MCF 10A (cell line): ENCODE data around the gene RNF175. TPM values are rescaled to one million over a fixed set of nuclear protein-coding genes. Genes with fewer than 3 reads are reported as not detected.

ENCODE experiments used
- BruUV-seq: library from RNA; stranded (reverse); fragments of 400-500 nt; replicated peaks from 2 replicates; lab custom pipeline; 2021; lab: Mats Ljungman, UMichigan
- CTCF ChIA-PET: fragments of 300-600 bp; sonication (Branson Sonifier 250); formaldehyde crosslinking; extraction: SDS; loops from one replicate; lab custom pipeline; 2021; ENCODE audit warnings: antibody characterized with exemption, inconsistent platforms; lab: Yijun Ruan, JAX
- POLR2A ChIA-PET: fragments of 300-600, 350-650 bp; sonication (Branson Sonifier 250); formaldehyde crosslinking; extraction: SDS; loops from one replicate; lab custom pipeline; 2020; ENCODE audit warnings: antibody characterized with exemption, inconsistent platforms; lab: Yijun Ruan, JAX
- DNase-seq: peaks from one replicate; pipeline ENCODE4 v3.0.0-alpha.2; 2018; ENCODE audit not compliant: unreplicated experiment
- H3K27ac Mint-ChIP-seq: one replicate; pipeline ENCODE4 v1.8.0; 2022; ENCODE audit warnings: mild to moderate bottlenecking, low read depth, mixed read lengths; ENCODE audit not compliant: unreplicated experiment
- H3K27me3 Mint-ChIP-seq: one replicate; pipeline ENCODE4 v1.8.0; 2022; ENCODE audit warnings: mixed read lengths; ENCODE audit not compliant: insufficient read depth, unreplicated experiment
- H3K36me3 Mint-ChIP-seq: one replicate; pipeline ENCODE4 v1.8.0; 2022; ENCODE audit warnings: mild to moderate bottlenecking, moderate library complexity, mixed read lengths; ENCODE audit not compliant: insufficient read depth, unreplicated experiment
- H3K4me1 Mint-ChIP-seq: one replicate; pipeline ENCODE4 v1.8.0; 2022; ENCODE audit warnings: mixed read lengths; ENCODE audit not compliant: insufficient read depth, unreplicated experiment
- H3K4me3 Mint-ChIP-seq: one replicate; pipeline ENCODE4 v1.8.0; 2022; ENCODE audit warnings: mild to moderate bottlenecking, moderate library complexity, mixed read lengths; ENCODE audit not compliant: unreplicated experiment
- H3K9me3 Mint-ChIP-seq: one replicate; pipeline ENCODE4 v1.8.0; 2022; ENCODE audit warnings: mixed read lengths; ENCODE audit not compliant: unreplicated experiment
- intact Hi-C: fragments of 100-400 bp; cut with micrococcal nuclease; formaldehyde crosslinking; loops from 2 replicates; pipeline ENCODE4 v1.14.1; 2022
- total RNA-seq: library from RNA; stranded (reverse); gene quantifications from 2 replicates; pipeline ENCODE4 v1.2.3, GENCODE V29; 2022
- TF ChIP-seq, protein P1 (sequence below): fragments of 200-600 bp; IDR thresholded peaks from one replicate; pipeline ENCODE4 v1.8.0; 2022; ENCODE audit warnings: antibody characterized with exemption, mild to moderate bottlenecking; ENCODE audit not compliant: unreplicated experiment

Gene RNF175
- total RNA-seq, 1 experiment from 2014 or later: 0.42 TPM

DNA sequence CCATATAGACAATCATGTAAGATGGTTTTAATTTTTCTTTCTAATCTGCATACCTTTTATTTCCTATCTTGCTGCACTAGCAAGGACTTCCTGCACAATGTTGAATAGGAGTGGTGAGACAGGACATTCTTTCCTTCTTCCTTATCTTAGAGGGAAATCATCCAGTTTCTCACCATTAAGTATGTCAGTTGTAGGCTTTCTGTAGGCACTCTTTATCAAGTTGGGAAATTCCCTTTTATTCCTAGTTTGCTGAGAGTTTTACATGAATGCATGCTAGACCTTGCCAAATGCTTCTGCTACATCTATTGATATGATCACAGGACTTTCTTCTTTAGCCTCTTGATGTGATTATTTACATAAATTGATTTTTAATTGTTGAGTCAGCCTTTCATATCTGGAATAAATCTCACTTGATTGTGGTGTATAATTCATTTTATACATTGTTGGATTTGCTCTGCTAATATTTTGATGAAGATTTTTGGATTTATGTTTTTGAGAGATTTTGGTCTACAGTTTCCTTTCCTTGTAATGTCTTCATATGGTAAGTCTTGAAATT is 23.8 kb downstream of the RNF175 start:
- Mint-ChIP-seq H3K27ac (no peak overlapping the region), H3K36me3 (no peaks in the 10 kb centered on the region), H3K27me3 (no peaks in the 10 kb centered on the region), H3K4me3 (no peak overlapping the region), H3K9me3 (peaks cover 24% of the 10 kb centered on the region), H3K4me1 (peaks cover 20% of the 10 kb centered on the region)
- POLR2A ChIA-PET: no interaction called here
- CTCF ChIA-PET: interaction anchor here (0.6 kb wide), 1 partner anchor 13 kb away, joined by 3 read pairs; no protein-coding TSS in a partner anchor
- TF ChIP-seq, protein P1, sequence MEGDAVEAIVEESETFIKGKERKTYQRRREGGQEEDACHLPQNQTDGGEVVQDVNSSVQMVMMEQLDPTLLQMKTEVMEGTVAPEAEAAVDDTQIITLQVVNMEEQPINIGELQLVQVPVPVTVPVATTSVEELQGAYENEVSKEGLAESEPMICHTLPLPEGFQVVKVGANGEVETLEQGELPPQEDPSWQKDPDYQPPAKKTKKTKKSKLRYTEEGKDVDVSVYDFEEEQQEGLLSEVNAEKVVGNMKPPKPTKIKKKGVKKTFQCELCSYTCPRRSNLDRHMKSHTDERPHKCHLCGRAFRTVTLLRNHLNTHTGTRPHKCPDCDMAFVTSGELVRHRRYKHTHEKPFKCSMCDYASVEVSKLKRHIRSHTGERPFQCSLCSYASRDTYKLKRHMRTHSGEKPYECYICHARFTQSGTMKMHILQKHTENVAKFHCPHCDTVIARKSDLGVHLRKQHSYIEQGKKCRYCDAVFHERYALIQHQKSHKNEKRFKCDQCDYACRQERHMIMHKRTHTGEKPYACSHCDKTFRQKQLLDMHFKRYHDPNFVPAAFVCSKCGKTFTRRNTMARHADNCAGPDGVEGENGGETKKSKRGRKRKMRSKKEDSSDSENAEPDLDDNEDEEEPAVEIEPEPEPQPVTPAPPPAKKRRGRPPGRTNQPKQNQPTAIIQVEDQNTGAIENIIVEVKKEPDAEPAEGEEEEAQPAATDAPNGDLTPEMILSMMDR: no peak
- intact Hi-C loops: no loop called here
- BruUV-seq: no TSS peak
- DNase-seq: no peak

DNA sequence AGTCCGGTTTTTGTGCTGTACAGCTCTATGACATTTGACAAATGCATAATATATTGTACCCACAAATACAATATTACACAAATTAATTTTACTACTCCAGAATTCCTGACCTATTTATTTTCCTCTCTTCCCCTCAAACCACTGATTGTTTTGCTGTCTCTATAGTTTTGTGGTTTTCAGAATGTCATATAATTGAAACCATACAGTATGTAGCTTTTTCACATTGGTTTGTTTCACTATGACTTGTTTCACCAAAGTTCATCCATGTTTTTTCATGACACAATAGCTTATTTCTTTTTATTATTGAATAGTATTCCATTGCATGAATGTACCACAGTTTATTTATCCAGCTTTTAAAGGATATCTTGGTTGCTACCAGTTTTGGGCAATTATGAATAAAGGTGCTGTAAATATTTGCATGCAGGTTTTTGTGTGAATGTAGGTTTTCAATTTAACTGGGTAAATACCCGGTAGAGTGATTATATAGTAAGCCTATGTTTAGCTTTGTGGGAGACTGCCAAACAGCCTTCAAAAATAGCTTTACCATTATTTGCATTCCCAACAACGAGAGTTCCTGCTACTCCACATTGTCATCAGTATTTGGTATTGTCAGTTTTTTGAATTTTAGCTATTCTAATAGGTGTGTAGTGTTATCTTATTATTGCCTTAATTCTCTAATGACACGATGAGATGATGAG is 25.9 kb downstream of the RNF175 start:
- H3K9me3 Mint-ChIP-seq: peaks cover 6% of the 10 kb centered on the region
- H3K27ac Mint-ChIP-seq: peak overlapping the region; percentile 9
- ChIA-PET POLR2A (interaction anchor here (0.7 to 1.1 kb wide), 3 partner anchors 9 to 1309 kb away, joined by 3 to 4 read pairs (median 3); no protein-coding TSS in a partner anchor), CTCF (interaction anchor here (0.6 to 2.6 kb wide), 3 partner anchors 16 to 1949 kb away, joined by 3 to 15 read pairs (median 4); no protein-coding TSS in a partner anchor)
- H3K4me3 Mint-ChIP-seq: no peak overlapping the region
- no peak for DNase-seq
- TF ChIP-seq, protein P1: no peak
- BruUV-seq: no TSS peak
- H3K4me1 Mint-ChIP-seq: peaks cover 20% of the 10 kb centered on the region
- H3K27me3 Mint-ChIP-seq: no peaks in the 10 kb centered on the region
- H3K36me3 Mint-ChIP-seq: no peaks in the 10 kb centered on the region
- intact Hi-C loops: no loop called here

DNA sequence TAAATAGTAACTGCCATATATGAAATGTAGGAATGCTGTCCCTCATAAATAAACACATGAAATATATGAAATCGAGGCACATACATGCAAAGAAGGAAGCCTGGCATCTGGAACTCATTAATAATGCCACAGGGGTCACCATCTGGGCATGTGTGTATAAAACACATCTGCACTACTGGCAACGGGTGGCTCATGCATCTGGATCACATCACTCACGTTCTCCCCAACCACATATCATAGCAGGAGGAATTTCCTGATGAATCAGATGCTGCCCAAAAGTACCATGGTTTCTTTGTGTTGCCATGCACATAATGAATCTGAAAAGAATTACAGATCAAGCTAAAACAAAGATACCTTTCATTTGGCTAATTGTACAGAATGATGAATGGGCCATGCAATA is 28.6 kb downstream of the RNF175 start:
- intact Hi-C loops: no loop called here
- no peak overlapping the region for H3K27ac Mint-ChIP-seq
- POLR2A ChIA-PET: no interaction called here
- peaks cover 17% of the 10 kb centered on the region for H3K4me1 Mint-ChIP-seq
- TF ChIP-seq, protein P1: no peak
- H3K36me3 Mint-ChIP-seq: no peaks in the 10 kb centered on the region
- H3K9me3 Mint-ChIP-seq: no peaks in the 10 kb centered on the region
- no TSS peak for BruUV-seq
- DNase-seq: no peak
- CTCF ChIA-PET: interaction anchor here (0.6 kb wide), 1 partner anchor 19 kb away, joined by 3 read pairs; no protein-coding TSS in a partner anchor
- no peaks in the 10 kb centered on the region for H3K27me3 Mint-ChIP-seq
- no peak overlapping the region for H3K4me3 Mint-ChIP-seq

DNA sequence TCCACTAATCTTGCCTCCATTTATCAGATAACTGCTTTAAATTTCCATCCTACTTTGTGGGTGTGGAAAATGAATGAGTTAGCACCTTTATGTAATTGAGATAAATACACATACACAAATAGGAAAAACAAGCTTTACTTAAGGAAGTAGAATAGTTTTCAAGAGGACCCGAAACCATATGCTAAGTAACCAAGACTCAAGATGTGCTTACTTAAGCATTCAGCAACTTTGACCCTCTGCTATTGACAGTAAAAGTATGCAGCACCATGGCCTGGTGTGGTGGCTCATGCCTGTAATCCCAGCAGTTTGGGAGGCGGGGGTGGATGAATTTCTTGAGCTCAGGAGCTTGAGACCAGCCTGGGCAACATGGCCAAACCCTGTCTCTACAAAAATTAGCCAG is 29.9 kb downstream of the RNF175 start:
- CTCF ChIA-PET: interaction anchor here (0.8 kb wide), 1 partner anchor 20 kb away, joined by 3 read pairs; no protein-coding TSS in a partner anchor
- H3K27me3 Mint-ChIP-seq: no peaks in the 10 kb centered on the region

More for the DNA sequence above, 29.9 kb downstream of the RNF175 start:
- Mint-ChIP-seq H3K27ac (no peak overlapping the region), H3K4me3 (no peak overlapping the region), H3K9me3 (no peaks in the 10 kb centered on the region), H3K36me3 (no peaks in the 10 kb centered on the region), H3K4me1 (peaks cover 9% of the 10 kb centered on the region)
- DNase-seq: no peak
- intact Hi-C loops: no loop called here
- TF ChIP-seq, protein P1: no peak
- POLR2A ChIA-PET: interaction anchor here (0.7 kb wide), 1 partner anchor 18 kb away, joined by 3 read pairs; no protein-coding TSS in a partner anchor
- BruUV-seq: no TSS peak
